Brain microvascular endothelial cell (primary cell): Measurements from ENCODE around the gene CAPN3.

ENCODE experiments used
- DNase-seq: peaks from one replicate; pipeline ENCODE4 v3.0.0-alpha.2; 2020
- H3K27ac ChIP-seq: fragments of 250-450 bp; sonication (Bioruptor Pico); 2 replicates; pipeline ENCODE4 v1.5.1; 2020; ENCODE audit warnings: mild to moderate bottlenecking, moderate library complexity
- H3K27me3 ChIP-seq: fragments of 250-450 bp; sonication (Bioruptor Pico); replicated peaks from 2 replicates; pipeline ENCODE4 v1.5.1; 2020; ENCODE audit warnings: mild to moderate bottlenecking
- H3K36me3 ChIP-seq: fragments of 250-450 bp; sonication (Bioruptor Pico); replicated peaks from 2 replicates; pipeline ENCODE4 v1.5.1; 2020; ENCODE audit warnings: mild to moderate bottlenecking
- H3K4me3 ChIP-seq: 2 replicates; pipeline ENCODE4 v1.5.1; 2011; ENCODE audit warnings: low read depth, mild to moderate bottlenecking, control low read depth, low read length, moderate library complexity
- in situ Hi-C: cut with HindIII; loops from 2 replicates; pipeline ENCODE4 v1.10.0; 2017; ENCODE audit warnings: low sequenced_read_pairs, low pct_ligation_motif_present
- TF ChIP-seq, protein P1 (sequence below): IDR thresholded peaks from 2 replicates; pipeline ENCODE4 v1.5.1; 2011; ENCODE audit warnings: low read depth, mild to moderate bottlenecking, moderate library complexity, low read length, control low read depth, inconsistent platforms; ENCODE audit errors: missing control alignments

Gene CAPN3

DNA sequence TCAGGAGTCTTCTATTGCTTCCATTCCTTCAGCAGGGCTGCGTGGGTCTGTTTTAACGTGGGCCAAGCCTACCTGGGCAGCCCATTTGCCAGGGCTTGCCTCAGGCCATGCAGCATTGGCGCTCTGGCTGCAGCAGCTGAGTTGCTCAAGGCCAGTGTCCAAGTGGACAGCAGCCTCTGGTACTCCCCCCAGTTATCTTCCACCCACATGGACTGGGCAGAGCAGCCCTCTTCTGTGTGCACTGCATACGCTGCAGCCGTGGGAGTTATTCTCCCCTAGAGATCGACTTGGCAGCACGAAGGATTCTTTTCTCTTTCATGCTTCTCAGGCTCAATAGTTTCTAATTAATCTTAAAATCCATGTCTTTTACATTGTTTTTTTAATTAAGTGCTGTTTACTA, 6.9 kb upstream of the CAPN3 start:
- Histone ChIP-seq H3K27me3 (no peaks in the 10 kb centered on the region), H3K36me3 (no peaks in the 10 kb centered on the region), H3K27ac (no peak overlapping the region), H3K4me3 (no peak overlapping the region)
- DNase-seq = no peak
- in situ Hi-C loops = no loop called here
- TF ChIP-seq, protein P1, sequence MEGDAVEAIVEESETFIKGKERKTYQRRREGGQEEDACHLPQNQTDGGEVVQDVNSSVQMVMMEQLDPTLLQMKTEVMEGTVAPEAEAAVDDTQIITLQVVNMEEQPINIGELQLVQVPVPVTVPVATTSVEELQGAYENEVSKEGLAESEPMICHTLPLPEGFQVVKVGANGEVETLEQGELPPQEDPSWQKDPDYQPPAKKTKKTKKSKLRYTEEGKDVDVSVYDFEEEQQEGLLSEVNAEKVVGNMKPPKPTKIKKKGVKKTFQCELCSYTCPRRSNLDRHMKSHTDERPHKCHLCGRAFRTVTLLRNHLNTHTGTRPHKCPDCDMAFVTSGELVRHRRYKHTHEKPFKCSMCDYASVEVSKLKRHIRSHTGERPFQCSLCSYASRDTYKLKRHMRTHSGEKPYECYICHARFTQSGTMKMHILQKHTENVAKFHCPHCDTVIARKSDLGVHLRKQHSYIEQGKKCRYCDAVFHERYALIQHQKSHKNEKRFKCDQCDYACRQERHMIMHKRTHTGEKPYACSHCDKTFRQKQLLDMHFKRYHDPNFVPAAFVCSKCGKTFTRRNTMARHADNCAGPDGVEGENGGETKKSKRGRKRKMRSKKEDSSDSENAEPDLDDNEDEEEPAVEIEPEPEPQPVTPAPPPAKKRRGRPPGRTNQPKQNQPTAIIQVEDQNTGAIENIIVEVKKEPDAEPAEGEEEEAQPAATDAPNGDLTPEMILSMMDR = no peak

DNA sequence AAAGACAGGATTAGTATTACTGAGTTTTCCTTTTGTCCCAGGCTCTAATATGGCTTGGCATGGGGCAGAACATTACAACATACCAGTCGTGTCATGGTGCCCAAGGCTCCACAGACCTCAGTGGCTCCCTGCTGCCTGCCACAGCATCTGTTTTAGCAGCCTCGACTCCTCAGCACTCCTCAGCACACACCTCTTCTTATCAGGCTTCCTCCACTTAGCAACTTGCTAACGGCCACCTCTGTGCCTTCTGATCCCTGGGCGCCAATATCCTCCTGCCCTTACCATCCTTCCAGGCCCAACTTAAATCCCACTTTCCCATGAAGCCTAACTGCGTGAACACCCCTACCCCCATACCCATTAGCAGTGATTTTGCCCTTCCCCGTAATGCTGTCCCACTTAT, 6.2 kb upstream of the CAPN3 start:
- Histone ChIP-seq H3K36me3 (no peaks in the 10 kb centered on the region), H3K27ac (no peak overlapping the region), H3K4me3 (no peak overlapping the region), H3K27me3 (no peaks in the 10 kb centered on the region)
- in situ Hi-C loops = no loop called here
- TF ChIP-seq, protein P1 = no peak
- no peak for DNase-seq

DNA sequence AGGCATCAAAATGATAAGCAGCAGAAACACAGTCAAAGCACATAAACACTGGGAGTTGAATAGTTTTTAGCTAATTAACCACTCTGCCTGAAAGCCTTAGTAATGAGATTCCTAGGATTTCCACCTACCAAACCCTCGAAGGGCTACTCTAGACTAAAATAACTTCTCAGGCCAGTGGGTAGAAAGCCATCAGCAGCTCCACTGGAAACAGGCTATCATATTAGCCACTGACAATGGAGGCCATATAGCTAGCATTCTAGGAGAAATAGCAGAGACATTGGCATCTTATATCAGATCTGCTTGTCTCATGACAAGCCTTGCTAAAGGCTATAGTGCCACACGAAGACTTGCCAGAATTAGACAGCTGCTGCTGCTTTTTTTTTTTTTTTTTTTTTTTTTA, 4.5 kb upstream of the CAPN3 start:
- no peak for DNase-seq
- H3K4me3 ChIP-seq = no peak overlapping the region
- H3K27ac ChIP-seq = no peak overlapping the region
- no peaks in the 10 kb centered on the region for H3K36me3 ChIP-seq
- in situ Hi-C loops = no loop called here
- TF ChIP-seq, protein P1 = no peak
- no peaks in the 10 kb centered on the region for H3K27me3 ChIP-seq

DNA sequence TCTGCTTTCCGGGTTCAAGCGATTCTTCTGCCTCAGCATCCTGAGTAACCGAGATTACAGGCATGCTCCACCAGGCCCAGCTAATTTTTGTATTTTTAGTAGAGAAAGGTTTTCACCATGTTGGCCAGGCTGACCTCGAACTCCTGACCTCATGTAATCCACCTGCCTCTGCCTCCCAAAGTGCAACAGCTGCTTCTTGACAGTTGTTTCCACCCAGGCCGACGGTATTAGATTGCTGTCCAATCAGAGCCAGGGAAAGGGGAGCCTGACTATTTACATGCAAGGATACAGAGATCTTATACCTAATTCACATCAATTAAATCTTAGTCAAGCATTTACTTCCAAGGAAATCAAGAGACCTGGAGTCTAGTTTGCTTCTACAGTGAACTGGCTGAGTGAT, 4.0 kb upstream of the CAPN3 start:
- Histone ChIP-seq H3K36me3 (no peaks in the 10 kb centered on the region), H3K27me3 (no peaks in the 10 kb centered on the region), H3K27ac (no peak overlapping the region), H3K4me3 (no peak overlapping the region)
- DNase-seq = no peak
- TF ChIP-seq, protein P1 = no peak
- in situ Hi-C loops = no loop called here

DNA sequence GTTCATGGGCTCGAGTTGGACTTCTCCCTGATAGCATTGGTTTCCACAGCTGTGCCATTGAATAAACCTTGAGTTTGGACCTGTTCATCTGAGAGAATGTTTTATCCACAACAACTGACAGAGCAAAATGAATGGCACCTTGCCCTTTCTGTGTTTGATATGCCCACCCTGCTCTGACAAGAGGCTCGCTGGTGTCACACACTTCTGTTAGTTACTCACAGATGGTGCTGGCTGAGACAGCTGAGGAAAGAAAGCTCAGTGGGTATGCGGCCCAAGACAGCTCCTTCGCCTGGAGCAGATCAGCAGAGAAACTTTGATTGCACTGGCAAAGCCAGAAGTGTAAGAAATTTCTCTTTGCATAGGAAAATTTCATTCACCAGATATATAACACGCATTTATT, 2.5 kb upstream of the CAPN3 start:
- no peak for DNase-seq
- in situ Hi-C loops = no loop called here
- TF ChIP-seq, protein P1 = no peak
- H3K4me3 ChIP-seq = no peak overlapping the region
- no peaks in the 10 kb centered on the region for H3K27me3 ChIP-seq
- H3K27ac ChIP-seq = no peak overlapping the region
- no peaks in the 10 kb centered on the region for H3K36me3 ChIP-seq

DNA sequence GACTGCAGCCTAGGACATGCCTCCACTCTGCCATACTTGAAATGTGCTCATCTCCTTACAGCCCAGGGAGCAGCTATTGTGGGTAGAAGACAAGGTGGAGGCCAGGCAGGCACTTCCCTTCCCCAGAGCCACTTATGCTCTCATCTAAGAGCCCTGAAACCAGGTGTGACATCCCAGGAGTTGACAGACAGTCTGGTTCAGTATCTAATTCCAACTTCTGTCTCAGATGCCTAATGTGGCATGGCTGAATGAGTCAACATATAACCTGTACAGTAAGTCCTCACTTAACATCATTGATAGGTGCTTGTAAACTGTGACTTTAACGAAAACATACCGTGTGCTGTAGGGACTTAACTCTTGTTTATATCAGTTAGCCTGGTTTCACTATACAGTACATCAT, 1.2 kb upstream of the CAPN3 start:
- TF ChIP-seq, protein P1 = no peak
- H3K36me3 ChIP-seq = no peaks in the 10 kb centered on the region
- no peak overlapping the region for H3K4me3 ChIP-seq
- in situ Hi-C loops = no loop called here
- H3K27me3 ChIP-seq = no peaks in the 10 kb centered on the region
- DNase-seq = no peak
- no peak overlapping the region for H3K27ac ChIP-seq
